Stimulated activated CD4-positive, alpha-beta T cell treated with anti-CD3 and anti-CD28 coated beads, TNF-alpha, amount 100 ng/mL, for 24 hours (primary cell): ENCODE results near the gene CFAP74.

Source experiments
- DNase-seq, 3 experiments: peaks; one replicate each; pipeline ENCODE4 v3.0.0-alpha.2; 2020; ENCODE audit warnings: low read depth in 3 of 3

The CFAP74 gene

GRCh38 chr1:2042830-2043773, 39.5 kb upstream of the CFAP74 start:
- no peak for DNase-seq

GRCh38 chr1:2041887-2042286, 38.3 kb upstream of the CFAP74 start:
- no peak for DNase-seq

- DNase-seq, result no peak
Observed at GRCh38 chr1:2041305-2041704, 37.7 kb upstream of the CFAP74 start.

GRCh38 chr1:2039251-2039650, 35.7 kb upstream of the CFAP74 start:
- no peak for DNase-seq

GRCh38 chr1:2038229-2038628, 34.6 kb upstream of the CFAP74 start:
- no peak for DNase-seq

GRCh38 chr1:2037314-2037979, 33.9 kb upstream of the CFAP74 start:
- DNase-seq, result no peak

- DNase-seq, result no peak
Observed at GRCh38 chr1:2036287-2036686, 32.7 kb upstream of the CFAP74 start.

- DNase-seq, result no peak
Observed at GRCh38 chr1:2033165-2033564, 29.6 kb upstream of the CFAP74 start.

- no peak for DNase-seq
Observed at GRCh38 chr1:2032737-2033136, 29.2 kb upstream of the CFAP74 start.

GRCh38 chr1:2031546-2032540, 28.3 kb upstream of the CFAP74 start:
- no peak for DNase-seq

GRCh38 chr1:2030076-2030871, 26.7 kb upstream of the CFAP74 start:
- no peak for DNase-seq

- no peak for DNase-seq
Observed at GRCh38 chr1:2029561-2029960, 26.0 kb upstream of the CFAP74 start.

- no peak for DNase-seq
Observed at GRCh38 chr1:2028870-2029560, 25.4 kb upstream of the CFAP74 start.

GRCh38 chr1:2027961-2028583, 24.5 kb upstream of the CFAP74 start:
- no peak for DNase-seq

- DNase-seq, result no peak
Observed at GRCh38 chr1:2025491-2025981, 21.9 kb upstream of the CFAP74 start.

GRCh38 chr1:2024887-2025286, 21.3 kb upstream of the CFAP74 start:
- DNase-seq, result no peak

- no peak for DNase-seq
Observed at GRCh38 chr1:2024451-2024850, 20.9 kb upstream of the CFAP74 start.

- no peak for DNase-seq
Observed at GRCh38 chr1:2023187-2023586, 19.6 kb upstream of the CFAP74 start.

GRCh38 chr1:2022063-2022770, 18.6 kb upstream of the CFAP74 start:
- DNase-seq, result no peak
